ENCODE measurements around the gene RFFL. TPM values are rescaled to one million over a fixed set of nuclear protein-coding genes. Genes with fewer than 3 reads are reported as not detected.

The RFFL gene
- total and polyA plus RNA-seq, 9 of the 15 experiments (the other 6 are each of a cell fraction or from before 2014, with no cell fraction given), result 3.4 to 18.1 (median 12.8) TPM

DNA sequence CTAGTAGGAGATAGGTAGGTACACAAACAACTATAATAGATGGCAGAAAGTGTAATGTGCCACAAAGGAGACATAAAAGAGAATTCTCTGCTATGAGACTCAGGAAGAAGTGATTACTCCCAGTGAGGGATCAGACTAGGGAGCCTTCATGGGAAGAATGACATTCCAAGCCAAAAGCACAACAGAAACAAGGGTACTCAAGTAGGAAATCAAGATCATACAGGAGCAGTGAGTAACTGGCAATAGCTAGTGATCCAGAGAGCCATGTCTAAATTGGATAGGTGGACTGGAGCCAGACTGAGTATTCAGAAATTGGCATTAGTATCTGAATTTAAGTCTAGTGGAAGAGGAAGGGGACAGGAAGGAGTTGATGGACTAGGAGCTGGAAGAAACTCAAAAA is 10.7 kb downstream of the RFFL start (continued):
- TF ChIP-seq, protein P1, sequence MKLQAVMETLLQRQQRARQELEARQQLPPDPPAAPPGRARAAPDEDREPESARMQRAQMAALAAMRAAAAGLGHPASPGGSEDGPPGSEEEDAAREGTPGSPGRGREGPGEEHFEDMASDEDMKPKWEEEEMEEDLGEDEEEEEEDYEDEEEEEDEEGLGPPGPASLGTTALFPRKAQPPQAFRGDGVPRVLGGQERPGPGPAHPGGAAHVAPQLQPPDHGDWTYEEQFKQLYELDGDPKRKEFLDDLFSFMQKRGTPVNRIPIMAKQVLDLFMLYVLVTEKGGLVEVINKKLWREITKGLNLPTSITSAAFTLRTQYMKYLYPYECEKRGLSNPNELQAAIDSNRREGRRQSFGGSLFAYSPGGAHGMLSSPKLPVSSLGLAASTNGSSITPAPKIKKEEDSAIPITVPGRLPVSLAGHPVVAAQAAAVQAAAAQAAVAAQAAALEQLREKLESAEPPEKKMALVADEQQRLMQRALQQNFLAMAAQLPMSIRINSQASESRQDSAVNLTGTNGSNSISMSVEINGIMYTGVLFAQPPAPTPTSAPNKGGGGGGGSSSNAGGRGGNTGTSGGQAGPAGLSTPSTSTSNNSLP (IDR thresholded peaks at IDR 0.05; ENCODE audit: borderline replicate concordance, low read depth, low read length), result no peak
- TF ChIP-seq ZBTB8A (IDR thresholded peaks at IDR 0.05; ENCODE audit: partially characterized antibody) (no peak), NR2C1 (IDR thresholded peaks at IDR 0.05) (no peak), NR2C1 (tag; IDR thresholded peaks at IDR 0.05) (no peak), ZNF436 (CRISPR knock-in tag; IDR thresholded peaks at IDR 0.05) (no peak)

DNA sequence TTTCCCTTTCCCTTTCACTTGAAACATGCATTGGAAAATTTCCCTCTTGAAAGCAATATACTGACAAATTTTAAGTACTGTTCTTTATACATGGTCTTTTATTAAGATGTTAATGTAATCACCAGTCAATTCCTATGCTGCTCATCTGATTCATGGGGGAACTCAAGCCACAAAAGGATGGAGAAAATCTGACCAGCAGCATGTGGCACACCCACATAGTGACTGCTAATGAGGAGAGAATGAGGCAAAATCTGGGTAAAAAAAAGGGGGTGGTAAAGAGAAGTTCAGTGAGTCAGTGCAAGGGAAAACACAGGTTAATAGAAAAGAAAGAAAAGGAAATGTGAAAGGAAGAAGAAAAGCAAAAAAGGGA is 11.3 kb downstream of the RFFL start:
- BruUV-seq (replicated peaks), result no TSS peak
- Histone ChIP-seq H3K9ac (ENCODE audit: insufficient read depth in 1 of 2, low read depth in 2 of 2, low read length in 2 of 2) (no peak overlapping the region), H3K4me2 (ENCODE audit: insufficient read depth, low read length) (no peak overlapping the region), H3K79me2 (ENCODE audit: control insufficient read depth, insufficient read depth, low read length) (no peaks in the 10 kb centered on the region; the same call in 1 of the 3 replicates), H3K9me1 (ENCODE audit: control insufficient read depth, insufficient read depth, low read length) (no peaks in the 10 kb centered on the region), H3K4me3 (no peak overlapping the region), H2AFZ (ENCODE audit: low read depth, low read length) (no peak overlapping the region), H3K4me1 (replicated peaks in 1 of 2; ENCODE audit: control insufficient read depth in 2 of 2, insufficient read depth in 2 of 2, low read length in 2 of 2) (peaks cover 4 to 9% of the 10 kb centered on the region in 2 experiments; a peak in 4 of 5 replicates), H3K36me3 (ENCODE audit: control insufficient read depth, insufficient read depth, low read length) (no peaks in the 10 kb centered on the region), H4K20me1 (replicated peaks; ENCODE audit: control insufficient read depth, insufficient read depth, low read length) (no peaks in the 10 kb centered on the region), H3K9me3 (replicated peaks; ENCODE audit: control insufficient read depth, insufficient read depth, low read depth, low read length) (no peaks in the 10 kb centered on the region), H3K27ac (ENCODE audit: extremely low read depth, low read depth, low read length) (no peak overlapping the region), H3K27me3 (ENCODE audit: control insufficient read depth in 2 of 2, insufficient read depth in 2 of 2, low read length in 2 of 2) (no peaks in the 10 kb centered on the region)
- ATAC-seq (no peak), DNase-seq (ENCODE audit: extremely low read depth in 1 of 4, low spot score in 3 of 4) (no peak), FAIRE-seq (no peak)
- POLR2A ChIA-PET, result interaction anchor here (1.6 kb wide), 1 partner anchor 8 kb away, joined by 5 read pairs; no protein-coding TSS in a partner anchor
- CTCF ChIA-PET (ENCODE audit: low intra/inter-chr PET ratio), result no interaction called here
- in situ Hi-C loops (cut with MboI), result no loop called here
- intact Hi-C loops (cut with micrococcal nuclease), result no loop called here
- TF ChIP-seq MEIS2 (IDR thresholded peaks at IDR 0.05; ENCODE audit: partially characterized antibody), result no peak
- no peak for TF ChIP-seq FOXA1 (IDR thresholded peaks at IDR 0.05; ENCODE audit: borderline replicate concordance)
- no peak for TF ChIP-seq PML (IDR thresholded peaks at IDR 0.05; ENCODE audit: low read length)
- TF ChIP-seq MCM7 (IDR thresholded peaks at IDR 0.05), result no peak
- TF ChIP-seq NFIC (IDR thresholded peaks at IDR 0.05), result no peak
- TF ChIP-seq, protein P2, sequence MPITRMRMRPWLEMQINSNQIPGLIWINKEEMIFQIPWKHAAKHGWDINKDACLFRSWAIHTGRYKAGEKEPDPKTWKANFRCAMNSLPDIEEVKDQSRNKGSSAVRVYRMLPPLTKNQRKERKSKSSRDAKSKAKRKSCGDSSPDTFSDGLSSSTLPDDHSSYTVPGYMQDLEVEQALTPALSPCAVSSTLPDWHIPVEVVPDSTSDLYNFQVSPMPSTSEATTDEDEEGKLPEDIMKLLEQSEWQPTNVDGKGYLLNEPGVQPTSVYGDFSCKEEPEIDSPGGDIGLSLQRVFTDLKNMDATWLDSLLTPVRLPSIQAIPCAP (CRISPR knock-in tag; IDR thresholded peaks at IDR 0.05; ENCODE audit: borderline replicate concordance), result no peak
- TF ChIP-seq, protein P3, sequence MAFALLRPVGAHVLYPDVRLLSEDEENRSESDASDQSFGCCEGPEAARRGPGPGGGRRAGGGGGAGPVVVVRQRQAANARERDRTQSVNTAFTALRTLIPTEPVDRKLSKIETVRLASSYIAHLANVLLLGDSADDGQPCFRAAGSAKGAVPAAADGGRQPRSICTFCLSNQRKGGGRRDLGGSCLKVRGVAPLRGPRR (CRISPR knock-in tag; IDR thresholded peaks at IDR 0.05), result no peak
- no peak for TF ChIP-seq PHB2 (IDR thresholded peaks at IDR 0.05; ENCODE audit: low read depth)
- no peak for TF ChIP-seq CBX3 (IDR thresholded peaks at IDR 0.05; ENCODE audit: borderline replicate concordance in 1 of 2, low read length in 2 of 2)
- TF ChIP-seq, protein P4, sequence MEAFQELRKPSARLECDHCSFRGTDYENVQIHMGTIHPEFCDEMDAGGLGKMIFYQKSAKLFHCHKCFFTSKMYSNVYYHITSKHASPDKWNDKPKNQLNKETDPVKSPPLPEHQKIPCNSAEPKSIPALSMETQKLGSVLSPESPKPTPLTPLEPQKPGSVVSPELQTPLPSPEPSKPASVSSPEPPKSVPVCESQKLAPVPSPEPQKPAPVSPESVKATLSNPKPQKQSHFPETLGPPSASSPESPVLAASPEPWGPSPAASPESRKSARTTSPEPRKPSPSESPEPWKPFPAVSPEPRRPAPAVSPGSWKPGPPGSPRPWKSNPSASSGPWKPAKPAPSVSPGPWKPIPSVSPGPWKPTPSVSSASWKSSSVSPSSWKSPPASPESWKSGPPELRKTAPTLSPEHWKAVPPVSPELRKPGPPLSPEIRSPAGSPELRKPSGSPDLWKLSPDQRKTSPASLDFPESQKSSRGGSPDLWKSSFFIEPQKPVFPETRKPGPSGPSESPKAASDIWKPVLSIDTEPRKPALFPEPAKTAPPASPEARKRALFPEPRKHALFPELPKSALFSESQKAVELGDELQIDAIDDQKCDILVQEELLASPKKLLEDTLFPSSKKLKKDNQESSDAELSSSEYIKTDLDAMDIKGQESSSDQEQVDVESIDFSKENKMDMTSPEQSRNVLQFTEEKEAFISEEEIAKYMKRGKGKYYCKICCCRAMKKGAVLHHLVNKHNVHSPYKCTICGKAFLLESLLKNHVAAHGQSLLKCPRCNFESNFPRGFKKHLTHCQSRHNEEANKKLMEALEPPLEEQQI (IDR thresholded peaks at IDR 0.05), result no peak
- TF ChIP-seq RBM39 (optimal IDR thresholded peaks at IDR 0.05; ENCODE audit: low read depth, low read length), result no peak
- no peak for TF ChIP-seq XRCC4 (IDR thresholded peaks at IDR 0.05; ENCODE audit: extremely low read depth, insufficient read depth, insufficient read length)
- TF ChIP-seq POLR2AphosphoS5 (IDR thresholded peaks at IDR 0.05; ENCODE audit: control insufficient read depth, insufficient read depth, low read depth, low read length), result no peak

Data from K562 (cell line).